T-helper 1 cell treated with Interleukin-12 subunit alpha and Interleukin-12 subunit beta and Interleukin-4 antibody, amounts not matched to agents 30 μg/mL and 1 μg/mL, for 36 hours (primary cell): ENCODE results near the gene SERF2.
A peak's percentile ranks its signal among the peaks of the same experiment; 100 is the strongest.

ENCODE experiments used
- H3K27ac Mint-ChIP-seq: one replicate; pipeline ENCODE4 v1.8.0; 2021; ENCODE audit warnings: mild to moderate bottlenecking, mixed read lengths
- H3K27me3 Mint-ChIP-seq: one replicate; pipeline ENCODE4 v1.8.0; 2021; ENCODE audit warnings: low read depth, mixed read lengths
- H3K36me3 Mint-ChIP-seq: one replicate; pipeline ENCODE4 v1.8.0; 2021; ENCODE audit warnings: low read depth, mixed read lengths
- H3K4me1 Mint-ChIP-seq: one replicate; pipeline ENCODE4 v1.8.0; 2021; ENCODE audit warnings: low read depth, mixed read lengths
- H3K4me3 Mint-ChIP-seq: one replicate; pipeline ENCODE4 v1.8.0; 2021; ENCODE audit warnings: mild to moderate bottlenecking, moderate library complexity, mixed read lengths
- H3K9me3 Mint-ChIP-seq: one replicate; pipeline ENCODE4 v1.8.0; 2021; ENCODE audit warnings: mixed read lengths

SERF2 gene

DNA sequence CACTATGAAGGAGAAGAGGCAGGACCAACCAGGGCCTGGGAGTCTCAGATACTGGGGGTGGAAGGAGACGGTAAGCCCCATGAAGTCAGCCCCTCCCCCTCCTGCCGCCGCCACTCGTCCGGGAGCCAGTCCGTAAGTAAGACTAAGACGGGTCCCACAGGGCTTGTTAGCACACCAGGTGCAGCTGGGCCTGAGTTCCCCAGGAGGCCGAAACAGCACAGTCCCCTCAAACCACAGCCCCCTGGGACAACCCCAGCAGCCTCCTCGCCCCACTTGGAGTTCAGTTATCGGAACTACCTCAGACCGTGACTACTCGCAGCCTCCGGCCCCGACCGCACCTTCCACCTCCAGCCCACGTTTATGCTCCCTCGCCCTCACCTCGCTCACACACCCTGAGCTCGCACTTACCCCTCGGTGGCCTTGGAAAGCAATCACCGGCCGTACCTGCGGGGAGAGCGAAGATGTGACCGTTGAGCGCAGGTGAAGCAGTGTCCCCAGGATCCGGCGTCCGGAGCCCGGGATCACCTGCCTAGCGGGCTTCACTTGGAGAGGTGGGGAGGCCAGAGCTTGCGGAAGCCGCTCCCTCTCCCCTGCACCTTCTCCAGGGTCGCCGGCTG is 15.9 kb upstream of the SERF2 start:
- peaks cover 11% of the 10 kb centered on the region for H3K4me1 Mint-ChIP-seq
- H3K27ac Mint-ChIP-seq: no peak overlapping the region
- peaks cover 17% of the 10 kb centered on the region for H3K27me3 Mint-ChIP-seq
- H3K36me3 Mint-ChIP-seq: peaks cover 12% of the 10 kb centered on the region
- H3K4me3 Mint-ChIP-seq: peak overlapping the region; percentile 86
- H3K9me3 Mint-ChIP-seq: no peaks in the 10 kb centered on the region

DNA sequence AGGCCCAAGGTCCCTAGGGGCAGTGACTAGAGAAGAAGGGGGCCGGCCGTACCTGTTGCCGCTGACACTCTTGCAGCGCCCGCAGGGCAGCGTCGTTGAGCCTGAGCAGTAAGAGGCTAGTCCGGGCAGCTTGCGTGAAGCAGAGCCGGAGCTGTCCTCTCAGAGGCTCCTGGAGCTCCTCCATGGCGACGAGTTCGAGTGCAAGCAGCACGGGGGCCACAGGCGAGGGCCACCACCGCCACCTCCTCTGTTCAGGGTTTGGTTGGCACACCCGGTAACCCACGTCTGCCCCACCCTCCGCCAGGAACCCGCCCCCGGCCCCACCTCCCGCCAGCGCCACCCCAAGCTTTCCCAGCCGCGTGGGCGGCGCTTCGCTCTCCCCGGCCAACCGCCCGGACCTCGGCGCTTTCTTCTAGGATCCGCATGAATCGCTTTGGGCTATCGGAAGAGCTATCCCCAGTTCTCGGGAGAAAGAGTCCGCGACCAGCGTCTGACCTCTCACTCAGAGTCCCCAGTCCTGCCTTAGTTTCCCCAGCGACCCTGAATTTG is 15.3 kb upstream of the SERF2 start, which contains the start of gene ELL3:
TSS of gene ELL3 (minus strand) at position 249 of the 549 bp plus-strand sequence. CDS start at position 184, 65 bp downstream.
- Mint-ChIP-seq H3K27me3 (peaks cover 18% of the 10 kb centered on the region), H3K27ac (peak within 1 kb of the TSS; percentile 59), H3K4me3 (peak within 1 kb of the TSS; percentile 86), H3K36me3 (peaks cover 10% of the 10 kb centered on the region), H3K4me1 (peaks cover 9% of the 10 kb centered on the region), H3K9me3 (no peaks in the 10 kb centered on the region)

DNA sequence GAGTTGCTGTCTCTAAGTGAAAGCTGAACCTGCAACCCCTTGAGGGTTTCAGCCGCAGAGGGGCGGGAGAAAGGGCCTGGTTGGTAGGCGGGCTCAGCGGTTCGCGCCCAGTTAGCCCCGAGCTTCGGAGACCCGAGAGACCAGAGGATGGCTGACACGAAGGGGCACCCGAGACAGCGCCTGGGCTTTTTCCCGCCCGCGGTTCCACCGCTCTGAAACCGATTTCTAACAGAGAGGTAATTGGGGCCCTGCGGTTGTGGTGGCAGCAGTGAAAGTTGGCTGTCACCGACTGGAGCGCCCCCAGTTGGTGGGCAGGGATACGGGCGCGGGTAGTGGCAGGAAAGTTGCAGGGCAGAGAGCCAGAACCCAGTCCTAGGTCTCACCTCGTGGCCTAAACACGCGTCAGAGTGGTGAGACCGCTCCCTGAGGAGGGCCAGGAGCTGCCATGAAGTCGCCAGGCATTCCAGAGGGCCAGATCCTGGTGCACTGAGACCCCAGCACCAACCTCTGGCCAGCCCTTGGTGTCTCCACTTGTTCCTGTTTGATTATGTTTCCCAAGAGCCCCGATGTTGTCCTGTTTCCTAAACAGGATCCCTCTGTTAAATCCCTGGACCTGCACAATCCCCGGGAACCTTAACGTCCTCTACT is 14.7 kb upstream of the SERF2 start:
- H3K27ac Mint-ChIP-seq: peak overlapping the region; percentile 59
- H3K27me3 Mint-ChIP-seq: peaks cover 21% of the 10 kb centered on the region
- peaks cover 8% of the 10 kb centered on the region for H3K4me1 Mint-ChIP-seq

DNA sequence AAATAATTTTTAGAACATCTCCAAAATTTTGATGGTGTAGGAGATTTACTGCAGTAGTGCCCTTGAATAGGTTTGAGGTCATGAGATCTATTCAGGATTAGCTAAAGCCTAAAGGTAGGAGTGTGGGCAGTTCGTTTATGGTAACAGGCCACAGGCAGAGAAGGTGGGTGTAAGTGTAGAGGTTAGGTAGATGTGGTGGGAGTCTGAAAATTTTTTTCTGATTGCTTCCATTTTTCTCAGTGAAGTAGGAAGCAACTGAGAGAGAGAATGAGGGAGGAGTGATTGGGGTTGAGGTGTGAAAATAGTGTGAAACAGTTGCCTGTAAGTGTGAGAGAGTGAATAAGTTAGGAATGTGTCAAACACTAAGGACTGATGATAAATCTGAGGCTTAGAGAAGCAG is 13.1 kb upstream of the SERF2 start:
- Mint-ChIP-seq H3K4me1 (peaks cover 8% of the 10 kb centered on the region), H3K27me3 (peaks cover 24% of the 10 kb centered on the region), H3K4me3 (no peak overlapping the region), H3K9me3 (no peaks in the 10 kb centered on the region), H3K27ac (no peak overlapping the region), H3K36me3 (no peaks in the 10 kb centered on the region)

More for the DNA sequence above, 14.7 kb upstream of the SERF2 start:
- Mint-ChIP-seq H3K9me3 (no peaks in the 10 kb centered on the region), H3K36me3 (peaks cover 5% of the 10 kb centered on the region), H3K4me3 (peak overlapping the region; percentile 86)

DNA sequence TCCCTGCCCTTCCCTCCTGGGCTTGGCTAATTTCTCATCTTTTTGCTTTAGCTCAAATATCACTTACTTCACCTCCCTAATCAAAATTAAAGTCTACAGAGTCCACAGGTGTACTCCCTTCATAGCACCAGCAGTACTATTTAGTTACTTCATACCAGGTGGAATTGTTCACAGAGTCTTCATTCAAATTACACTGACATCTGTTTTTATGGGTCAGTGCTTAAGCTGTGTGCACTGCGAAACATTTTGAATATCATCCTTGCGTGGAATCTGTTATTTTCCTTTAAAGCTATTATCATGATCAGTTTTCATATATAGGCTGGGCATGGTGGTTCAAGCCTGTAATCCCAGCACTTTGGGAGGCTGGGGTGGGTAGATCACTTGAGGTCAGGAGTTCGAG is 2.7 kb upstream of the SERF2 start:
- Mint-ChIP-seq H3K27ac (no peak overlapping the region), H3K9me3 (no peaks in the 10 kb centered on the region), H3K36me3 (peaks cover 11% of the 10 kb centered on the region), H3K4me1 (peaks cover 13% of the 10 kb centered on the region), H3K4me3 (no peak overlapping the region), H3K27me3 (no peaks in the 10 kb centered on the region)

DNA sequence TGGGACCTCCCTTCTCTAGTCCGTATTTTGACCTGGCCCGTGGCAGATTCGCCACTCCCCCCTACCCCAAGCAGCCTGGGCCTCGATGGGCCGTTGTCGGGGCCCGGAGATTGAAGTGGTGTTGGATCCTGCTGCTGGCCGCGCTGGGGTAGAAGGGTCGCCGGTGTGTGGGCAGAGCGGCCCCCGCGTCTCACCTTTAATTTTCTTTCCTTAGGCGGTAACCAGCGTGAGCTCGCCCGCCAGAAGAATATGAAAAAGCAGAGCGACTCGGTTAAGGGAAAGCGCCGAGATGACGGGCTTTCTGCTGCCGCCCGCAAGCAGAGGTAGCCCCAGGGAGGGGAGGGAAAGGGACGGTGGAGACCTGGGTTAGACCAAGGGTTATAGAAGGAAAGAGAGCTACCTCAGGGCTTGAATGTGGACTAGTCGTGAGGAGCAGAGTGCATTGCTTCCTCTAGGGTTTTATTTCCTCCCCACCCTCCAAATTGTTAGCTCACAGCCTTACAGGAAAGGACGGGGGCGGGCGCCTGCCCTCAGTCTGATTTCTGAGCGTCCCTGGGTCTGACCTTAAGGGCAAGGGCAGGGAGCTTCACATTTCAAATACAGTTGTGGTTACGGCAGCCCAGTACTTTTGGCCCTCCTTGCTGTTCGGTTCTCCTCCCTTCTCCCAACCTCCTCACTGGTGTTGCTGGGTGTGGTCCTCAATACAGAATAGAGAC is 799 bp downstream of the SERF2 start:
- no peaks in the 10 kb centered on the region for H3K27me3 Mint-ChIP-seq
- no peaks in the 10 kb centered on the region for H3K9me3 Mint-ChIP-seq
- H3K4me3 Mint-ChIP-seq: peak overlapping the region; percentile 88
- peaks cover 28% of the 10 kb centered on the region for H3K4me1 Mint-ChIP-seq
- peaks cover 37% of the 10 kb centered on the region for H3K36me3 Mint-ChIP-seq
- H3K27ac Mint-ChIP-seq: peak overlapping the region; percentile 90

DNA sequence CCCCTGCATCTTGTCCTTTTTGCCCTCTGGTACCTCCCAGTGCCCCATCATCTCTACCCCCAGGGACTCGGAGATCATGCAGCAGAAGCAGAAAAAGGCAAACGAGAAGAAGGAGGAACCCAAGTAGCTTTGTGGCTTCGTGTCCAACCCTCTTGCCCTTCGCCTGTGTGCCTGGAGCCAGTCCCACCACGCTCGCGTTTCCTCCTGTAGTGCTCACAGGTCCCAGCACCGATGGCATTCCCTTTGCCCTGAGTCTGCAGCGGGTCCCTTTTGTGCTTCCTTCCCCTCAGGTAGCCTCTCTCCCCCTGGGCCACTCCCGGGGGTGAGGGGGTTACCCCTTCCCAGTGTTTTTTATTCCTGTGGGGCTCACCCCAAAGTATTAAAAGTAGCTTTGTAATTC is 1.5 kb downstream of the SERF2 start:
- H3K9me3 Mint-ChIP-seq: no peaks in the 10 kb centered on the region
- peak overlapping the region; percentile 88 for H3K4me3 Mint-ChIP-seq
- peaks cover 31% of the 10 kb centered on the region for H3K4me1 Mint-ChIP-seq
- peak overlapping the region; percentile 90 for H3K27ac Mint-ChIP-seq
- peaks cover 41% of the 10 kb centered on the region for H3K36me3 Mint-ChIP-seq
- H3K27me3 Mint-ChIP-seq: no peaks in the 10 kb centered on the region

DNA sequence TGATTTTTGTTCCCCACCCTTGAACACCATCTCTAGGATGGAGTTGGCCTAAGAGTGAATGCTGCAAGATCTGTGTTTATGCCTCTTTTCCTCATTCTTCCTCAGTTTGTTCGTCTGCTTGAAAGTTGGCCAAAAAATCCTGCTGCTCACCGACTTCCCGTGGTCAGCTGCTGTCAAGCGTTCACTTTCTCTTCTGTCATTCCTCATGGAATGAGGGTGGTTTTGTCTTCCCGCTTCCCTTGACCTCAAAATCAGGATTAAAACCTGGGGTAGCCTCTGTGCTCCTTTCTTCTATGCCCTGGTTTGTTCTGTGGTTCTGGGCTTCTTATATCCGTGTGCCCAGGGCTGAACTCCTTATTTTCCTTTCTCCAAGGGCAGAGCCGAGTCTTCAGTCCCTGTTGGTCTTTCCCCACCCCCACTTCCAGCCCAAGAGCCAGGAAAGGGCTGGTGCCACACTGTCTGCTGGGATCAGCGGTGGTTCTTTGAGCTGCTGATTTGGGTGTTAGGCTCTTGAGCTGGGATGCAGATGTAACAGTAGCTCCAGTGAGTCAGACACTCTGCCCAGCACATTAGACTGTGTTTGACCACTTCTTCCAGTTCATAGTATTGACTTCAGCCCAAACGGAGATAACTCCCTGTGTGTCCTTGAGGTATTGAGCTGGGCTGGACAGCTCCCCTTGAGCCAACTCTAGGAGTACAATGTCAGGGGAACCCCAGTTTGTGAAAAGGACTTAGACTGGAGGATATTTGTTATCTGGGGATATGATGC is 2.3 kb downstream of the SERF2 start:
- Mint-ChIP-seq H3K9me3 (no peaks in the 10 kb centered on the region), H3K27ac (peak overlapping the region; percentile 90), H3K27me3 (no peaks in the 10 kb centered on the region), H3K4me1 (peaks cover 34% of the 10 kb centered on the region), H3K4me3 (peak overlapping the region; percentile 88), H3K36me3 (peaks cover 48% of the 10 kb centered on the region)

DNA sequence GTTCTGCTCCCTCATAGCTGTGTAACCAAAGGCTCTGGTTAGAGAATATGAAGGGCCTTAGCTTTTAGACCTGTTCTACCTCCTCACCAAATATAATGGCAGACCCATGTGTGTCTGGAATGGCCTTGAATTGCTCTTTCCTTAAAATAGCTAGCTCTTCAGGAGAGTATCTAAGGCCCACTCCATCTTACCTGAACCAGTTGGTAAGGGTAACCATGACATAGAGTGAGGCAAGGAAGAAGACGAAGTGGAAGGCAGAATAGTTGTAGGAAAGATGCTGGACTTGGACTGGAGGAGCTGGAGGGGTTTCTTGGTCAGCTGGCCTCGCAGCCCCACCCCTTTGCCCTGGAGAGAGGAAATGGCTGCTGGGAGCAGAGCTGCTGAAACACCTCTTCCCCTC is 3.1 kb downstream of the SERF2 start:
- Mint-ChIP-seq H3K36me3 (peaks cover 55% of the 10 kb centered on the region), H3K4me3 (no peak overlapping the region), H3K27ac (no peak overlapping the region)

DNA sequence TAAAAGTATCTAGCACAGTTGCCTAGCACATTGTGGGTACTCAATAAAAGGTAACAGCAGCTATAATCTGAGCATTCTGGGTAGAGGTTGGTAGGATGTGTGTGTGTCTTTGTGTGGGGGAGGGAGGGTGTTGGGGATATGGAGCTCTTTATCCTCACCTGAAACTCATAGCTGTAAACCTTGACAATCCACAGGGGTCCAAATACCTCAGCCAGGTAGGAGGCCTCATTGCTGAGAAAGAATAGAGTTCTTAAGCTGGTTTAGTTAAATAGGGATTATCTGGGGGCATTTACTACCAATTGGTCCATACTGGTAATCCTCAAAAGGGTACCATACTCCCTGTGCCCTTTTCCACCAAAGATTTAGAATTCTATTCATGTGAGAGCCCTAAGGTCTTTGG is 3.9 kb downstream of the SERF2 start:
- Mint-ChIP-seq H3K27ac (no peak overlapping the region), H3K4me1 (peaks cover 40% of the 10 kb centered on the region), H3K9me3 (no peaks in the 10 kb centered on the region), H3K4me3 (no peak overlapping the region), H3K27me3 (no peaks in the 10 kb centered on the region), H3K36me3 (peaks cover 61% of the 10 kb centered on the region)

More for the DNA sequence above, 3.1 kb downstream of the SERF2 start:
- H3K9me3 Mint-ChIP-seq: no peaks in the 10 kb centered on the region
- H3K27me3 Mint-ChIP-seq: no peaks in the 10 kb centered on the region
- H3K4me1 Mint-ChIP-seq: peaks cover 36% of the 10 kb centered on the region

DNA sequence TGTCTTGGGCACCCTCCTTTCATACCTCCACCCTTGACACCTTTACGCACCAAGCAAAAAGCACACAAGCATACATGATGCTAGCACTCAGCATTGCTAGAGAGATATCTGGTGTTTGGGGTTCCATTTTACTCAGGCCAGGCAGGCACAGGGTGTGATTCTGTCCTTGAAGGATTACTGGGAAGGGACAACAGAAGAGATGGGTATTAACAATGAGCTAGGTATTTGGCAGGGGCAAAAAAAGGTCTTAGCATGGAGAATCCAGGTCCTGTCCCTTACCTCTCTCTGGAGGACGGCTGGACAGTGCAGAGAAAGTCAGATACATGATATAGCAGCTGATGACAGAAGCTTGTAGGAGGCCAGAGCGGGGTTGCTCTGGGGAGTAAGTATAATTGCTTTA is 4.4 kb downstream of the SERF2 start:
- H3K9me3 Mint-ChIP-seq: no peaks in the 10 kb centered on the region
- no peaks in the 10 kb centered on the region for H3K27me3 Mint-ChIP-seq
- H3K4me3 Mint-ChIP-seq: no peak overlapping the region
- peak overlapping the region; percentile 49 for H3K27ac Mint-ChIP-seq
- H3K36me3 Mint-ChIP-seq: peaks cover 67% of the 10 kb centered on the region
- peaks cover 43% of the 10 kb centered on the region for H3K4me1 Mint-ChIP-seq

DNA sequence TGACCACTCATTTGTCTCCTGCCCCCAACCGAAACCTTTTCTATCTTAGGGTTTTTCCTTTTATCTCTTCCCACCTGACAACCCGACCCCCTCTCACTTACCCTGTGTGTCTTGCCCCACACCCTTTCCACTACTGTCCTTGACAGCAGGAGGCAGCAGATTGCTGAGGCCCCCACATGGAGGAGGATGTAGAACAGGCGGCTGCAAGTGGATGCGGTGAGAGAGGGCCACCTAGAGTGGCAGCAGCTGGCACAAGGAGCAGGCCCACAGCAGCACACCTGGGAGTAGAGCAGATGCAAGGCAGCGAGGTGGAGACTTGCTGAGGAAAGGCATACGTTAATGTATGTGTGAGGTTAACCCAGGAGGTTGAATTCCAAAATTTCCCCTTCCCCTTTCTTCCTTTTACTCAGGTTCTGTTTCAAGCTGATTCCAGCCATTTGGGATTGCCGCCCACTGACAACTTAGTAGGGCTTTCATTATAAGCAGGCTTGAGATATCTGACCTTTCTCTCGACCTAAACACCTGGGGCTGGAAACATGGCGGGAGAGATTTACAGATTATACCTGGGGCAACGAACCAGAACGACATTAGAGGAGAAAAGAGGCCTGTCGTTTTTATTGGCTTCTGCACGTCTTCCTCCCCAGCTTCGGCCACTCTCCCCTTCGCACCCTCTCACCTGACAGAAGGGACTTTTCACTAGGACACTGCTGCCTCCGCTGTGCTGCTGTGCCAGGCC is 7.3 kb downstream of the SERF2 start:
- Mint-ChIP-seq H3K4me3 (peak overlapping the region; percentile 46), H3K27ac (peak overlapping the region; percentile 96), H3K4me1 (peaks cover 35% of the 10 kb centered on the region), H3K27me3 (no peaks in the 10 kb centered on the region), H3K36me3 (peaks cover 56% of the 10 kb centered on the region), H3K9me3 (no peaks in the 10 kb centered on the region)

DNA sequence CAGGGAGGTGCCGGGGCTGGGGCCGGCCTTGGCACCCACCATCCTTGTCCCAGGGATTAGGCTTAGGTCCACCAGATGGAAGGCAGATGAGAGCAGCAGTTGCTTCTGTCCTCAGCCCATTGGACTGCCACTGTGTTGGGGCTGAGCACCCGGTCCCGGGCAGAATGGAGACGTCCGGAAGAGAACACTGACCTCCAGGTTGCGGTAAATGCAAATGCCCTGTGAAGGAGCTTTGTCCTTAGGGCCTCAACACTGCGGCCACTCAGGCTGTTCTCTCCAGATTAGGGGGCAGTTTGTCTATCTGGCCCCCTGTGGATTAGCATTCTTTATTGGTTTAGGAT is 7.8 kb downstream of the SERF2 start, which contains the start of gene SERINC4:
TSS of gene SERINC4 (minus strand) at position 276 of the 341 bp plus-strand sequence. CDS start at position 42, 234 bp downstream.
- peaks cover 30% of the 10 kb centered on the region for H3K4me1 Mint-ChIP-seq
- peak within 1 kb of the TSS; percentile 96 for H3K27ac Mint-ChIP-seq
- peaks cover 54% of the 10 kb centered on the region for H3K36me3 Mint-ChIP-seq
- no peaks in the 10 kb centered on the region for H3K9me3 Mint-ChIP-seq
- H3K4me3 Mint-ChIP-seq: peak within 1 kb of the TSS; percentile 98
- H3K27me3 Mint-ChIP-seq: no peaks in the 10 kb centered on the region
